ENCODE measurements around the gene CTSG. TPM values are rescaled to one million over a fixed set of nuclear protein-coding genes. Genes with fewer than 3 reads are reported as not detected.
"Not testable (repeated sequence)": the region's sequence is repeated elsewhere in the genome, so short reads cannot be mapped to it uniquely, and the experiment has no call there.

The CTSG gene
- total and polyA plus RNA-seq, 2 experiments from 2014 or later: not detected

DNA sequence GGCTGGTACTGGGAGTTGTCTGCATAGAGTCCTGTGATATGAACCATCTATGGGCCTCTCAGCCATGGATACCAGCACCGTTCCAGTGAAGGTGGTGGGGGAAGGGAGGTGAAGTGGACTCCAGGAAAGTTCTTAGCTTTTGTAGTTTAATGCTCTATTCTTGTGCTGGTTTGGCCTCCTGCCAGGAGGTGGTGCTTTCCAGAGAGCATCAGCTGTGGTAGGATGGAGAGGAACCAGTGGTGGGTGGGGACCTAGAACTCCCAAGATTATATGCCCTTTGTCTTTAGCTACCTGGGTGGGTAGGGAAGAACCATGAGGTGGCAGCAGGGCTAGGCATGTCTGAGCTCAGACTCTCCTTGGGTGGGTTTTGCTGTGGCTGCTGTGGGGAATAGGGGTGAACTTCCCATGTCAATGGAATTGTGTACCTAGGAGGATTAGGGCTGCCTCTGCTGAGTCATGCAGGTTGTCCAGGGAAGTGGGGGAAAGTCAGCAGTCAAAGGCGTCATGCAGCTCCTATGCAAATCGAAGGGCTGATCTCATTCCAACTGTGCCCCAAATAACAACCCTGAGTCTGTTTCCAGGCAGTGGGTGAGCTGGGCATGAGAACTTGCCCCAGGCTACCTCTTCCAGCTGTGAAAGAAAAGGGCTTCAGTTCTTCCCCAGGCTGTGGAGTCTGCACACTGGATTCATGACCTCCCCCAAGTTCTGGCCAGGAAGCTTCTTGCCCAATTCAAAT, 19.2 kb upstream of the CTSG start:
- H3K9me2 ChIP-seq (replicated peaks; ENCODE audit: insufficient read depth): no peaks in the 10 kb centered on the region
- H3K4me2 ChIP-seq: no peak overlapping the region
- H3K4me1 ChIP-seq (ENCODE audit: insufficient read depth): no peaks in the 10 kb centered on the region
- H3K36me3 ChIP-seq (replicated peaks; ENCODE audit: insufficient read depth, low read depth): no peaks in the 10 kb centered on the region
- H3K79me2 ChIP-seq: no peaks in the 10 kb centered on the region
- no peaks in the 10 kb centered on the region for H3K27me3 ChIP-seq
- WGBS (ENCODE audit: low lambda C conversion rate, missing lambda C conversion rate): 63% methylated on average over 3 of the region's 3 CpGs
- H3K4me3 ChIP-seq: no peak overlapping the region
- H4K20me1 ChIP-seq (ENCODE audit: insufficient read depth, poor library complexity, severe bottlenecking): no peaks in the 10 kb centered on the region
- H3K27ac ChIP-seq: no peak overlapping the region
- DNase-seq (ENCODE audit: low spot score): no peak
- H2AFZ ChIP-seq: no peak overlapping the region
- TF ChIP-seq EZH2phosphoT487 (IDR thresholded peaks at IDR 0.05; ENCODE audit: low read depth, severe bottlenecking, unreplicated experiment): no peak
- TF ChIP-seq, protein P1, sequence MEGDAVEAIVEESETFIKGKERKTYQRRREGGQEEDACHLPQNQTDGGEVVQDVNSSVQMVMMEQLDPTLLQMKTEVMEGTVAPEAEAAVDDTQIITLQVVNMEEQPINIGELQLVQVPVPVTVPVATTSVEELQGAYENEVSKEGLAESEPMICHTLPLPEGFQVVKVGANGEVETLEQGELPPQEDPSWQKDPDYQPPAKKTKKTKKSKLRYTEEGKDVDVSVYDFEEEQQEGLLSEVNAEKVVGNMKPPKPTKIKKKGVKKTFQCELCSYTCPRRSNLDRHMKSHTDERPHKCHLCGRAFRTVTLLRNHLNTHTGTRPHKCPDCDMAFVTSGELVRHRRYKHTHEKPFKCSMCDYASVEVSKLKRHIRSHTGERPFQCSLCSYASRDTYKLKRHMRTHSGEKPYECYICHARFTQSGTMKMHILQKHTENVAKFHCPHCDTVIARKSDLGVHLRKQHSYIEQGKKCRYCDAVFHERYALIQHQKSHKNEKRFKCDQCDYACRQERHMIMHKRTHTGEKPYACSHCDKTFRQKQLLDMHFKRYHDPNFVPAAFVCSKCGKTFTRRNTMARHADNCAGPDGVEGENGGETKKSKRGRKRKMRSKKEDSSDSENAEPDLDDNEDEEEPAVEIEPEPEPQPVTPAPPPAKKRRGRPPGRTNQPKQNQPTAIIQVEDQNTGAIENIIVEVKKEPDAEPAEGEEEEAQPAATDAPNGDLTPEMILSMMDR (IDR thresholded peaks at IDR 0.05; ENCODE audit: poor library complexity): no peak
- no peak for TF ChIP-seq EZH2 (IDR thresholded peaks at IDR 0.05; ENCODE audit: borderline replicate concordance)
- H3K9me3 ChIP-seq (ENCODE audit: low read depth): no peaks in the 10 kb centered on the region

DNA sequence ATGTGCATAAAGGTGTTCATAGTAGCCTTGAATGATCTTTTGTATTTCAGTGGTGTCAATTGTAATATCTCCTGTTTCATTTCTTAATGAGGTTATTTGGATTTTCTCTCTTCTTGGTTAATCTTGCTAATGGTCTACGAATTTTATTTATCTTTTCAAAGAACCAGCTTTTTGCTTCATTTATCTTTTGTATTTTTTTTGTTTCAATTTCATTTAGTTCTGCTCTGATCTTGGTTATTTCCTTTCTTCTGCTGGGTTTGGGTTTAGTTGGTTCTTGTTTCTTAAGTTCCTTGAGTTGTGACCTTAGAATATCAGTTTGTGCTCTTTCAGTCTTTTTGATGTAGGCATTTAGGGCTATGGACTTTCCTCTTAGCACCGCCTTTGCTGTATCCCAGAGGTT, 15.0 kb upstream of the CTSG start:
- H3K27me3 ChIP-seq; H3K4me1 ChIP-seq (ENCODE audit: insufficient read depth); H3K9me2 ChIP-seq (replicated peaks; ENCODE audit: insufficient read depth); H3K79me2 ChIP-seq; H3K9me3 ChIP-seq (ENCODE audit: low read depth); H3K4me3 ChIP-seq; H2AFZ ChIP-seq; H3K36me3 ChIP-seq (replicated peaks; ENCODE audit: insufficient read depth, low read depth); H4K20me1 ChIP-seq (ENCODE audit: insufficient read depth, poor library complexity, severe bottlenecking); H3K4me2 ChIP-seq; H3K27ac ChIP-seq; DNase-seq (ENCODE audit: low spot score): not testable (repeated sequence)
- 74% methylated on average over 2 of the region's 2 CpGs for WGBS (ENCODE audit: low lambda C conversion rate, missing lambda C conversion rate)

DNA sequence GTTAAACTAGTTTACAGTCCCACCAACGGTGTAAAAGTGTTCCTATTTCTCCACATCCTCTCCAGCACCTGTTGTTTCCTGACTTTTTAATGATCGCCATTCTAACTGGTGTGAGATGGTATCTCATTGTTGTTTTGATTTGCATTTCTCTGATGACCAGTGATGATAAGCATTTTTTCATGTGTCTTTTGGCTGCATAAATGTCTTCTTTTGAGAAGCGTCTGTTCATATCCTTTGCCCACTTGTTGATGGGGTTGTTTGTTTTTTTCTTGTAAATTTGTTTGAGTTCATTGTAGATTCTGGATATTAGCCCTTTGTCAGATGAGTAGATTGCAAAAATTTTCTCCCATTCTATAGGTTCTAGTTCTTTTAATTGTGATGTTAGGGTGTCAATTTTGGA, 8.4 kb upstream of the CTSG start:
- H3K9me2 ChIP-seq (replicated peaks; ENCODE audit: insufficient read depth); H3K27ac ChIP-seq; H3K4me2 ChIP-seq; H3K27me3 ChIP-seq; H3K4me1 ChIP-seq (ENCODE audit: insufficient read depth); DNase-seq (ENCODE audit: low spot score); H3K79me2 ChIP-seq; H3K4me3 ChIP-seq; H3K36me3 ChIP-seq (replicated peaks; ENCODE audit: insufficient read depth, low read depth); H4K20me1 ChIP-seq (ENCODE audit: insufficient read depth, poor library complexity, severe bottlenecking); H3K9me3 ChIP-seq (ENCODE audit: low read depth); H2AFZ ChIP-seq: not testable (repeated sequence)
- WGBS (ENCODE audit: low lambda C conversion rate, missing lambda C conversion rate): 89% methylated on average over 3 of the region's 3 CpGs

DNA sequence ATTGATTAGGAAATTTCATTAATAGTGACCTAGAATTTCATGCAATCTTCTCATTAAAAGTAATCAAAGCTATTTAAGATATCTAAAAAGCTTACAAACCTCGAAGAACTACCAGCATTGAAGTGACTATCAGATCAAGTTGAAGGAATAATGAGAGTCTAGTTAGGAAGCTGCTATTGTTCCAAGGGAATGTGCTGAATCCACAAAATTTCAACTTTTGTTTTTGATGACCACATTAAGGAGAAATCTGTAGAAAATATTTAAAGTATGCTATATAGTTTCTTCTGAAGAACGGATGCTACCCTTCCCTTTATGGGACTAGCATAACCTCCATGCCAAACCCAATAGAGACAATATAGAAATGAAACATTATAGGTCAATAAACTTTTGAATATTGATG, 2.5 kb upstream of the CTSG start:
- Histone ChIP-seq H3K36me3 (replicated peaks; ENCODE audit: insufficient read depth, low read depth) (no peaks in the 10 kb centered on the region), H3K9me2 (replicated peaks; ENCODE audit: insufficient read depth) (no peaks in the 10 kb centered on the region), H3K27ac (no peak overlapping the region), H2AFZ (no peak overlapping the region), H3K79me2 (no peaks in the 10 kb centered on the region), H3K4me1 (ENCODE audit: insufficient read depth) (no peaks in the 10 kb centered on the region), H3K4me3 (no peak overlapping the region), H3K27me3 (no peaks in the 10 kb centered on the region), H4K20me1 (ENCODE audit: insufficient read depth, poor library complexity, severe bottlenecking) (no peaks in the 10 kb centered on the region), H3K4me2 (no peak overlapping the region), H3K9me3 (ENCODE audit: low read depth) (no peaks in the 10 kb centered on the region)
- 67% methylated on average over 2 of the region's 2 CpGs for WGBS (ENCODE audit: low lambda C conversion rate, missing lambda C conversion rate)
- DNase-seq (ENCODE audit: low spot score): no peak
- TF ChIP-seq EZH2 (IDR thresholded peaks at IDR 0.05; ENCODE audit: borderline replicate concordance) (no peak), EZH2phosphoT487 (IDR thresholded peaks at IDR 0.05; ENCODE audit: low read depth, severe bottlenecking, unreplicated experiment) (no peak)
- TF ChIP-seq, protein P1 (IDR thresholded peaks at IDR 0.05; ENCODE audit: poor library complexity): no peak

All from hepatocyte (in vitro differentiated cells).